ENCODE data around the gene ZMYM2.

GRCh38 chr13:20037908-20038307 is 79.4 kb downstream of the ZMYM2 start:
- TF ChIP-seq CTCF (IDR thresholded peaks at IDR 0.05): no peak
- TF ChIP-seq POLR2A (IDR thresholded peaks at IDR 0.05): no peak
